GM06990 (cell line): ENCODE data around the gene TEF.

ENCODE experiments used
- DNase-seq: peaks from one replicate; pipeline ENCODE4 v3.0.0-alpha.2; 2011; ENCODE audit not compliant: insufficient read length; ENCODE audit errors: extremely low read depth
- H3K27me3 ChIP-seq: replicated peaks from 2 replicates; pipeline ENCODE4 v1.6.0; 2011; ENCODE audit warnings: low read length; ENCODE audit not compliant: control insufficient read depth, insufficient read depth
- H3K36me3 ChIP-seq: 2 replicates; pipeline ENCODE4 v1.5.1; 2011; ENCODE audit warnings: low read length; ENCODE audit not compliant: control insufficient read depth, insufficient read depth
- H3K4me3 ChIP-seq: replicated peaks from 2 replicates; pipeline ENCODE4 v1.5.1; 2011; ENCODE audit warnings: low read depth, mild to moderate bottlenecking, control low read depth, low read length
- TF ChIP-seq, protein P1 (sequence below): IDR thresholded peaks from 2 replicates; pipeline ENCODE4 v1.5.1; 2011; ENCODE audit warnings: low read length, control low read depth, mild to moderate bottlenecking, inconsistent platforms; ENCODE audit not compliant: insufficient read depth, poor library complexity, severe bottlenecking

The TEF gene

DNA sequence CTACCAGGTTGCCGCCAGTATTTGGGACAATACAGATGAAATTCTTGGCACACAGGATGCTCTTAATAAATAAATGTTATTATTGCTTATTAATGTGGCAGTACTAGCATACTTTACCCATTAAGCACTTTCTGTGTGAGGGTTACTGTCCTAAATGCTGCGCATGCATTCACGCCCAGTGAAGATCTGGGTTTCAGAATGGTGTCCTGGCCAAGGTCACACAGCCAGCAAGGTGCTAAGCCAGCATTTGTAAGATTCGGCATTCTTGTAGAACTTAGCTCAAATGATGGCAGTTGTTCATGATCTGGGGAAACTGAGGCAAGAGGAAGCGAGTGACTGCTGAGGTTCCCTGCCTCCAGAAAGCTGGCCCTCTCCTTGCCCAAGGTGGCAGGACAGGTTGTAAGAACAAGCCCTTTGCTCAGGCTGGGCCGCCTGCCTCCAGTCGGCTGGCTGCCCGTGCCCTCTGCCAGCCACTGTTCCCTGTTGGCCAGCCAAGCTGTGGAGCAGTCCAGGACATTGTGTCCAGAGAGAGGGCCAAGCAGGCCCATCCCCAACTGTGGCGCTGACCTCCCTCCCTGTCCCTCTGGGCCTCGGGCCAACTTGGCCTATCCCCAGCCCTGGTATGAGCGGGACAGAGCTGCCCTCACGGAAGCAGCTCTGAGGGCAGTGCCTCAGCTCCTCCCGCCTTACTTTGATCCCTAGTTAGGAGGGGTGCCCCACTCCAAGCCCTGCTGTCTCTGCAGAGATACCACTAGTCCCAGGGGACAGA is 36.1 kb downstream of the TEF start:
- DNase-seq, result no peak
- Histone ChIP-seq H3K4me3 (no peak overlapping the region), H3K27me3 (no peaks in the 10 kb centered on the region), H3K36me3 (no peaks in the 10 kb centered on the region; the same call in 1 of the 2 replicates)
- TF ChIP-seq, protein P1, sequence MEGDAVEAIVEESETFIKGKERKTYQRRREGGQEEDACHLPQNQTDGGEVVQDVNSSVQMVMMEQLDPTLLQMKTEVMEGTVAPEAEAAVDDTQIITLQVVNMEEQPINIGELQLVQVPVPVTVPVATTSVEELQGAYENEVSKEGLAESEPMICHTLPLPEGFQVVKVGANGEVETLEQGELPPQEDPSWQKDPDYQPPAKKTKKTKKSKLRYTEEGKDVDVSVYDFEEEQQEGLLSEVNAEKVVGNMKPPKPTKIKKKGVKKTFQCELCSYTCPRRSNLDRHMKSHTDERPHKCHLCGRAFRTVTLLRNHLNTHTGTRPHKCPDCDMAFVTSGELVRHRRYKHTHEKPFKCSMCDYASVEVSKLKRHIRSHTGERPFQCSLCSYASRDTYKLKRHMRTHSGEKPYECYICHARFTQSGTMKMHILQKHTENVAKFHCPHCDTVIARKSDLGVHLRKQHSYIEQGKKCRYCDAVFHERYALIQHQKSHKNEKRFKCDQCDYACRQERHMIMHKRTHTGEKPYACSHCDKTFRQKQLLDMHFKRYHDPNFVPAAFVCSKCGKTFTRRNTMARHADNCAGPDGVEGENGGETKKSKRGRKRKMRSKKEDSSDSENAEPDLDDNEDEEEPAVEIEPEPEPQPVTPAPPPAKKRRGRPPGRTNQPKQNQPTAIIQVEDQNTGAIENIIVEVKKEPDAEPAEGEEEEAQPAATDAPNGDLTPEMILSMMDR, result no peak

DNA sequence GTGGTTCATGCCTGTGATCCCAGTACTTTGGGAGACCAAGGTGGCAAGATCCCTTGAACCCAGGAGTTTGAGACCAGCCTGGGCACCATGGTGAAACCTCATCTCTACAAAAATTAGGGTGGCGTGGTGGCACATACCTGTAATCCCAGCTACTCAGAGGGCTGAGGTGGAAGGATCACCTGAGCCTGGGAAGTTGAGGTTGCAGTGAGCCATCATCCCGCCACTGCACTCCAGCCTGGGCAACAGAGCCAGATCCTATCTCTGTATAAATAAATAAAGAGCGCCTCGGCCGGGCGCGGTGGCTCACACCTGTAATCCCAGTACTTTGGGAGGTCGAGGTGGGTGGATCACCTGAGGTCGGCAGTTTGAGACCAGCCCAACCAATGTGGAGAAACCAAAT is 37.0 kb downstream of the TEF start:
- no peak overlapping the region for H3K4me3 ChIP-seq
- TF ChIP-seq, protein P1, result no peak
- no peaks in the 10 kb centered on the region for H3K27me3 ChIP-seq
- no peaks in the 10 kb centered on the region; the same call in 1 of the 2 replicates for H3K36me3 ChIP-seq
- no peak for DNase-seq

DNA sequence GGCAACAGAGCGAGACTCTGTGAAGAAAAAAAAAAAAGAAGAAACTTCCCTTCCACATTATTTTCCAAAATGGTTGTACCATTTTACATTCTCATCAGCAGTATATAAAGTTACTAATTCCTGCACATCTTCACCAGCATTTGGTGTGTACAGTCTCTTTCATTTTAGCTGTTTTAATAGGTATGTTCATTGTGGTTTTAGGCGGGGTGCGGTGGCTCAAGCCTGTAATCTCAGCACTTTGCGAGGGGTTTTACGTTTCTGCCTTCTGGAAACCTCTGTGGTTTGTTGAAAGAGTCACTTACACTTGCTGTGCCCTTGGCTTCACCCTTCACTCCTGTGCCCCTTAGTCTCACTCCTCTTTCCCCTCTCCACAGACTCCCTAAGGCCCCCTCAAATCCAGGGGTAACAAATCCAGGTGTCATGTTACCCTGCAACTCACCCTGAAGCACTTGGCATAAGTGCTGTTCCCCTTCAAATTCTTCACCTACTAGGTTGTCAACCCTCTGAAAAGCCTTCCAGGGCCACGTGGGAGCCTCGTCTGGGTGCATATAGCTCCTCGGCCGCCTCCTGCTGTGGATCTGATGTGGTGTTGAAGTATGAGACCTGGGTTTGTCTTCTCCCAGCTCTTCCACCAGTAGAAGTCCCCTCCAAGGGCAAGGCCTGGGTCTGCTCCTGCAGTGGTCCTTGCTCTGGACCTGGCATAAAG is 44.1 kb downstream of the TEF start:
- DNase-seq, result no peak
- TF ChIP-seq, protein P1, result no peak
- Histone ChIP-seq H3K27me3 (no peaks in the 10 kb centered on the region), H3K36me3 (peaks cover 2% of the 10 kb centered on the region), H3K4me3 (no peak overlapping the region)

DNA sequence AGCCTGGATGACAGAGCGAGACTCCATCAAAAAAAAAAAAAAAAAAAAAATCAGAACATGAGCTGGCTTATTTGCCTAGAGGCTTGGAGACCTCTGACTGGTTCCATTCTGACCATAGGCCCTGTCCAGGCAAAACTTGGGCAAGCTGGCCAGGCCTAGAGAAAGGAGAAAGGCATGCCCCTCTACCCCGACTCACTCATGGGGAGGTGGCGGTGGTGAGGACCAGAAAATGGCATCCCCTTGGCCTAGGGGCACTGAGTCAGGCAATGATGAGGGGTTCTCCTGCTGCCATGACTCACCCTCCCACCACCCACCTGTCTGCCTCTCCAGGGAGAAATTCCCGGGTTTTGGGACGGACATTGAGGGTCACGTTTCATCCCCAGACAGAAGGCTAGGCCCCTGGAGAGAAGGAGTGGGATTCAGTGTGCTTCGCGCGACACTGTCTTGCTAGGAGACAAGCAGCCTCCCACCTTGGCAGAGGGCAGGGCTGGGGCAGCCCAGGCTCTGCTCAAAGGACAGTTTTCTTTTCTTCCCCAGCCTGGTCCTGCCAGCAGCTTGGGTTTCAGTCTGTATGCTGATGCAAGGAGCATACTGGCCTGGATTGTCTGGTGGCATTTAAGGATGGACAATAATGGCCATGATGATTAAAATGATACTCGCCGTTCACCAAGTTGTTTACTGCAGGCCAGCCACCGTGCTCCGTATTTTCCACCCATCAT is 47.6 kb downstream of the TEF start:
- TF ChIP-seq, protein P1, result no peak
- no peak for DNase-seq
- H3K27me3 ChIP-seq, result no peaks in the 10 kb centered on the region
- no peak overlapping the region for H3K4me3 ChIP-seq
- peaks cover 6% of the 10 kb centered on the region for H3K36me3 ChIP-seq

DNA sequence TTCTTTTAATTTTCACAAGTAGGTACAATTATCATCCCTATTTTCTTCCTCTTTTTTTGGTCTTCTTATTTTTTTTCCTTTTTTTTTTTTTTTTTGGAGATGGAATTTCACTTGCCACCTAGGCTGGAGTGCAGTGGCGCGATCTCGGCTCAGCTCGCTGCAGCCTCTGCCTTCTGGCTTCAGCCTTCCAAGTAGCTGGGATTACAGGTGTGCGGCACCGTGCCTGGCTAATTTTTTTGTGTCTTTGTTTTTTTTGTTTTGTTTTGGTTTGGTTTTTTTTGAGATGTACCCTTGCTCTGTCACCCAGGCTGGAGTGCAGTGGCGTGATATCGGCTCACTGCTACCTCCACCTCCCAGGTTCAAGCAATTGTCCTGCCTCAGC is 48.2 kb downstream of the TEF start:
- no peak overlapping the region for H3K4me3 ChIP-seq
- no peak for DNase-seq
- TF ChIP-seq, protein P1, result no peak
- peaks cover 10% of the 10 kb centered on the region for H3K36me3 ChIP-seq
- H3K27me3 ChIP-seq, result no peaks in the 10 kb centered on the region
